Endothelial cell of umbilical vein (primary cell): ENCODE results near the gene PAK5. TPM values are rescaled to one million over a fixed set of nuclear protein-coding genes. Genes with fewer than 3 reads are reported as not detected.

Experiments
- BruUV-seq: library from RNA; stranded (reverse); fragments of 400-500 nt; replicated peaks from 2 replicates; lab custom pipeline; 2021; lab: Mats Ljungman, UMichigan
- CTCF ChIA-PET: fragments of 300-600, 350-600 bp; sonication (Branson Sonifier 250); formaldehyde crosslinking; loops from one replicate; lab custom pipeline; 2021; ENCODE audit warnings: antibody characterized with exemption, inconsistent platforms; lab: Charles Lee
- POLR2A ChIA-PET: fragments of 300-600, 350-600 bp; sonication (Branson Sonifier 250); formaldehyde crosslinking; loops from one replicate; lab custom pipeline; 2021; ENCODE audit warnings: antibody characterized with exemption, inconsistent platforms; lab: Charles Lee
- DNase-seq: peaks from one replicate; pipeline ENCODE4 v3.0.0-alpha.2; 2011; ENCODE audit warnings: low read depth, low spot score
- FAIRE-seq: peaks from 2 replicates; lab custom pipeline; 2011; peaks lifted over from hg19 to GRCh38; lab: Jason Lieb, UNC
- H2AFZ ChIP-seq: 2 replicates; pipeline ENCODE4 v1.6.0; 2012; ENCODE audit warnings: low read depth, low read length, control low read depth, inconsistent platforms
- H3K27ac ChIP-seq: 2 replicates; pipeline ENCODE4 v1.5.1; 2011; ENCODE audit warnings: low read depth, mild to moderate bottlenecking, control low read depth, low read length, moderate library complexity; ENCODE audit not compliant: insufficient read depth
- H3K27me3 ChIP-seq, 2 experiments: 2 replicates each; pipeline versions ENCODE4 v1.6.0 to v1.6.1; 2011; ENCODE audit warnings: low read length in 2 of 2, mixed read lengths in 1 of 2; ENCODE audit not compliant: control insufficient read depth in 2 of 2, insufficient read depth in 2 of 2
- H3K36me3 ChIP-seq, 2 experiments: 2 replicates in 1 of 2; 3 replicates in 1 of 2; pipeline ENCODE4 v1.5.1; 2011; ENCODE audit warnings: low read length in 2 of 2, mild to moderate bottlenecking in 1 of 2, moderate library complexity in 1 of 2; ENCODE audit not compliant: control insufficient read depth in 2 of 2, insufficient read depth in 2 of 2; ENCODE audit errors: extremely low read depth in 1 of 2
- H3K4me1 ChIP-seq: 3 replicates; pipeline ENCODE4 v1.5.1; 2011; ENCODE audit warnings: mild to moderate bottlenecking, low read length; ENCODE audit not compliant: control insufficient read depth, insufficient read depth; ENCODE audit errors: extremely low read depth
- H3K4me2 ChIP-seq: 2 replicates; pipeline ENCODE4 v1.6.1; 2011; ENCODE audit warnings: low read length, control low read depth, mixed read lengths; ENCODE audit not compliant: insufficient read depth
- H3K4me3 ChIP-seq, 3 experiments: fragments of 200-600 bp in 1 of 3; sonication (generic), shearing (Covaris generic) in 1 of 3; replicated peaks in 1 of 3; 2 replicates each; pipeline ENCODE4 v1.5.1; 2011 to 2016; ENCODE audit warnings: control low read depth in 3 of 3, low read length in 3 of 3, mild to moderate bottlenecking in 2 of 3, inconsistent platforms in 1 of 3, low read depth in 1 of 3, moderate library complexity in 1 of 3; ENCODE audit not compliant: insufficient read depth in 1 of 3
- H3K79me2 ChIP-seq: 2 replicates; pipeline ENCODE4 v1.6.0; 2012; ENCODE audit warnings: low read length, inconsistent platforms; ENCODE audit not compliant: control insufficient read depth, insufficient read depth
- H3K9ac ChIP-seq: replicated peaks from 2 replicates; pipeline ENCODE3; 2011; ENCODE audit warnings: low read length, control low read depth; ENCODE audit not compliant: insufficient read depth; ENCODE audit errors: extremely low read depth
- H3K9me1 ChIP-seq: replicated peaks from 3 replicates; pipeline ENCODE4 v1.6.0; 2011; ENCODE audit warnings: mild to moderate bottlenecking, low read length; ENCODE audit not compliant: control insufficient read depth, insufficient read depth; ENCODE audit errors: extremely low read depth
- H3K9me3 ChIP-seq: replicated peaks from 2 replicates; pipeline ENCODE4 v1.5.1; 2012; ENCODE audit warnings: low read length, inconsistent platforms; ENCODE audit not compliant: control insufficient read depth, insufficient read depth
- H4K20me1 ChIP-seq: replicated peaks from 2 replicates; pipeline ENCODE3; 2011; ENCODE audit warnings: mild to moderate bottlenecking, low read length; ENCODE audit not compliant: control insufficient read depth, insufficient read depth; ENCODE audit errors: extremely low read depth
- EZH2 ChIP-seq: IDR thresholded peaks from 2 replicates; pipeline ENCODE4 v1.6.1; 2012; ENCODE audit warnings: borderline replicate concordance, low read depth, mild to moderate bottlenecking, moderate library complexity, low read length, inconsistent platforms; ENCODE audit not compliant: severe bottlenecking
- FOS ChIP-seq: IDR thresholded peaks from 2 replicates; pipeline ENCODE4 v1.6.1; 2011; ENCODE audit warnings: mild to moderate bottlenecking, low read length, moderate library complexity, borderline replicate concordance; ENCODE audit not compliant: insufficient read depth
- GATA2 ChIP-seq: IDR thresholded peaks from 2 replicates; pipeline ENCODE4 v1.7.0; 2011; ENCODE audit warnings: low read depth, mild to moderate bottlenecking, moderate library complexity, mixed read lengths, low read length; ENCODE audit not compliant: insufficient read length, insufficient read depth
- JUN ChIP-seq: IDR thresholded peaks from 2 replicates; pipeline ENCODE4 v1.6.1; 2011; ENCODE audit warnings: borderline replicate concordance, low read depth; ENCODE audit not compliant: insufficient read length, insufficient read depth
- MYC ChIP-seq: IDR thresholded peaks from one replicate; pipeline ENCODE4 v1.6.1; 2011; ENCODE audit warnings: mild to moderate bottlenecking, low read depth, low read length
- POLR2A ChIP-seq: IDR thresholded peaks from 2 replicates; pipeline ENCODE4 v1.6.1; 2012; ENCODE audit warnings: low read depth, mild to moderate bottlenecking, control low read depth, low read length
- POLR2AphosphoS5 ChIP-seq: IDR thresholded peaks from 2 replicates; pipeline ENCODE4 v1.6.1; 2012; ENCODE audit warnings: low read depth, mild to moderate bottlenecking, control low read depth, low read length, moderate library complexity; ENCODE audit not compliant: insufficient read depth
- dilution Hi-C: fragments of 300-500 bp; cut with MboI; formaldehyde crosslinking; loops from one replicate; pipeline ENCODE4 v1.15.0; 2019; ENCODE audit warnings: low sequenced_read_pairs; ENCODE audit not compliant: extremely low pct_ligation_motif_present
- intact Hi-C: fragments of 100-400 bp; cut with micrococcal nuclease; formaldehyde crosslinking; loops from one replicate; pipeline ENCODE4 v1.10.0; 2022
- polyA plus RNA-seq, 4 experiments: library from polyadenylated mRNA; depleted of rRNA in 3 of 4; stranded (reverse) in 3 of 4; unstranded in 1 of 4; fragments of >200 nt; gene quantifications; 2 replicates each; pipeline versions ENCODE4 v1.2.1 to v1.2.3, GENCODE V29; 2011 to 2012; ENCODE audit warnings: missing spikeins in 1 of 4
- total RNA-seq: library from RNA; stranded (reverse); gene quantifications from 2 replicates; pipeline ENCODE4 v1.2.3, GENCODE V29; 2021
- TF ChIP-seq, protein P1 (sequence below), 2 donors: IDR thresholded peaks; 1 replicate in 1 of 2; 2 replicates in 1 of 2; pipeline ENCODE4 v1.5.1; 2011; ENCODE audit warnings: low read length in 2 of 2, mild to moderate bottlenecking in 2 of 2, moderate library complexity in 2 of 2, control low read depth in 1 of 2, inconsistent platforms in 1 of 2, low read depth in 1 of 2; ENCODE audit not compliant: insufficient read depth in 1 of 2; ENCODE audit errors: extremely low read depth in 1 of 2
- TF ChIP-seq, protein P2 (sequence below): IDR thresholded peaks from 2 replicates; pipeline ENCODE4 v1.6.1; 2011; ENCODE audit not compliant: insufficient read depth, insufficient read length

Gene PAK5
- total and polyA plus RNA-seq, 2 donors (not counting 3 experiments of a cell fraction or from before 2014, with no cell fraction given): not detected

DNA sequence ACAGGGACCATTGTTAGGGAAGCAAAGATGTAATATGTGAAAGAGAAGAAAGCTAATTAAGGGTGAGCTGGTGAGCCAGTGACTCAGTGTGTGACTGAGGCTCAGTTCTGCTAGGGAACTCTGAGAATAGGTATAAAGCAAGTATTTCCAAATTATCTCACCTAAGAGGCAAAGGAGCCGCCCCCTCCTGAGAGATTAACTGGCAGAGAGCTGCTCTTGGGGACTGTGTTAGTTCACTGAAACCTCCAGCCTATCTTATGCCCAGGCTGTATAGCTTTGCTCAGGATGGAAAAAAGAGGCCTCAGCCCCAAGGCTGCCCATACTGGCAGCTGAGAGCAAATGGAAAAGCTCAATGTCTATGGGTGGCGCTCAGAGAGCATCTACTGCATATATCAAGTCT is 152.0 kb downstream of the PAK5 start:
- TF ChIP-seq FOS (no peak), POLR2A (no peak), GATA2 (no peak), JUN (no peak), POLR2AphosphoS5 (no peak), EZH2 (no peak), MYC (no peak)
- TF ChIP-seq, protein P1, sequence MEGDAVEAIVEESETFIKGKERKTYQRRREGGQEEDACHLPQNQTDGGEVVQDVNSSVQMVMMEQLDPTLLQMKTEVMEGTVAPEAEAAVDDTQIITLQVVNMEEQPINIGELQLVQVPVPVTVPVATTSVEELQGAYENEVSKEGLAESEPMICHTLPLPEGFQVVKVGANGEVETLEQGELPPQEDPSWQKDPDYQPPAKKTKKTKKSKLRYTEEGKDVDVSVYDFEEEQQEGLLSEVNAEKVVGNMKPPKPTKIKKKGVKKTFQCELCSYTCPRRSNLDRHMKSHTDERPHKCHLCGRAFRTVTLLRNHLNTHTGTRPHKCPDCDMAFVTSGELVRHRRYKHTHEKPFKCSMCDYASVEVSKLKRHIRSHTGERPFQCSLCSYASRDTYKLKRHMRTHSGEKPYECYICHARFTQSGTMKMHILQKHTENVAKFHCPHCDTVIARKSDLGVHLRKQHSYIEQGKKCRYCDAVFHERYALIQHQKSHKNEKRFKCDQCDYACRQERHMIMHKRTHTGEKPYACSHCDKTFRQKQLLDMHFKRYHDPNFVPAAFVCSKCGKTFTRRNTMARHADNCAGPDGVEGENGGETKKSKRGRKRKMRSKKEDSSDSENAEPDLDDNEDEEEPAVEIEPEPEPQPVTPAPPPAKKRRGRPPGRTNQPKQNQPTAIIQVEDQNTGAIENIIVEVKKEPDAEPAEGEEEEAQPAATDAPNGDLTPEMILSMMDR (IDR thresholded peaks at IDR 0.05; ENCODE audit: extremely low read depth in 1 of 2, insufficient read depth in 1 of 2, low read depth in 1 of 2, low read length in 2 of 2): no peak
- TF ChIP-seq, protein P2, sequence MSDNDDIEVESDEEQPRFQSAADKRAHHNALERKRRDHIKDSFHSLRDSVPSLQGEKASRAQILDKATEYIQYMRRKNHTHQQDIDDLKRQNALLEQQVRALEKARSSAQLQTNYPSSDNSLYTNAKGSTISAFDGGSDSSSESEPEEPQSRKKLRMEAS: no peak
- Histone ChIP-seq H3K36me3 (no peaks in the 10 kb centered on the region), H3K4me1 (no peaks in the 10 kb centered on the region), H3K79me2 (no peaks in the 10 kb centered on the region), H3K27me3 (no peaks in the 10 kb centered on the region), H3K9me1 (no peaks in the 10 kb centered on the region), H3K9me3 (no peaks in the 10 kb centered on the region), H3K27ac (no peak overlapping the region), H3K4me3 (no peak overlapping the region), H2AFZ (no peak overlapping the region), H4K20me1 (no peaks in the 10 kb centered on the region), H3K4me2 (no peak overlapping the region), H3K9ac (no peak overlapping the region)
- no peak for FAIRE-seq
- DNase-seq: no peak
- no TSS peak for BruUV-seq
- dilution Hi-C loops (no loop called here), intact Hi-C loops (no loop called here)
- ChIA-PET POLR2A (no interaction called here), CTCF (no interaction called here)
